K562 (cell line): Measurements from ENCODE around the gene CEMP1. TPM values are rescaled to one million over a fixed set of nuclear protein-coding genes. Genes with fewer than 3 reads are reported as not detected.

Experiments
- ATAC-seq: fragments of 200-7000 bp; cut with Tn5 transposase; 3 replicates; pipeline ENCODE4 v1.9.1; 2020; ENCODE audit warnings: moderate library complexity
- BruUV-seq: library from RNA; stranded (reverse); fragments of 400-500 nt; replicated peaks from 2 replicates; lab custom pipeline; 2021; lab: Mats Ljungman, UMichigan
- CTCF ChIA-PET: fragments of 300-600 bp; formaldehyde crosslinking; extraction: SDS; loops from one replicate; lab custom pipeline; 2021; ENCODE audit warnings: low intra/inter-chr PET ratio; lab: Yijun Ruan, JAX
- POLR2A ChIA-PET: fragments of 300-600, 350-650 bp; sonication (Branson Sonifier 250); formaldehyde crosslinking; extraction: SDS; loops from one replicate; lab custom pipeline; 2021; ENCODE audit warnings: antibody characterized with exemption, inconsistent platforms; lab: Yijun Ruan, JAX
- DNase-seq, 4 experiments: peaks; one replicate each; pipeline versions ENCODE4 v3.0.0 to v3.0.0-alpha.2; 2011 to 2018; ENCODE audit warnings: low spot score in 3 of 4, mixed read lengths in 3 of 4; ENCODE audit errors: extremely low read depth in 1 of 4
- FAIRE-seq: peaks from 2 replicates; lab custom pipeline; 2011; peaks lifted over from hg19 to GRCh38; lab: Jason Lieb, UNC
- H2AFZ ChIP-seq: 2 replicates; pipeline ENCODE4 v1.6.0; 2011; ENCODE audit warnings: low read depth, low read length, control low read depth, inconsistent platforms
- H3K27ac ChIP-seq: fragments of 200-600 bp; 3 replicates; pipeline ENCODE4 v1.8.0; 2011; ENCODE audit warnings: low read depth, mild to moderate bottlenecking, control low read depth, inconsistent platforms, low read length, moderate library complexity, mixed read lengths; ENCODE audit errors: extremely low read depth
- H3K27me3 ChIP-seq, 2 experiments: fragments of 300-600 bp in 1 of 2; 2 replicates in 1 of 2; 3 replicates in 1 of 2; pipeline versions ENCODE4 v1.6.0 to v1.8.0; 2011; ENCODE audit warnings: inconsistent platforms in 2 of 2, low read length in 2 of 2, mild to moderate bottlenecking in 1 of 2, mixed read lengths in 1 of 2, moderate library complexity in 1 of 2; ENCODE audit not compliant: control insufficient read depth in 2 of 2, insufficient read depth in 2 of 2
- H3K36me3 ChIP-seq: fragments of 300-600 bp; 3 replicates; pipeline ENCODE4 v1.8.0; 2011; ENCODE audit warnings: mild to moderate bottlenecking, low read length, inconsistent platforms; ENCODE audit not compliant: control insufficient read depth, insufficient read depth
- H3K4me1 ChIP-seq, 2 experiments: fragments of 200-600 bp in 1 of 2; replicated peaks in 1 of 2; 2 replicates in 1 of 2; 3 replicates in 1 of 2; pipeline versions ENCODE4 v1.5.1 to v1.8.0; 2011; ENCODE audit warnings: inconsistent platforms in 2 of 2, low read length in 2 of 2, mild to moderate bottlenecking in 1 of 2, mixed read lengths in 1 of 2, moderate library complexity in 1 of 2; ENCODE audit not compliant: control insufficient read depth in 2 of 2, insufficient read depth in 2 of 2
- H3K4me2 ChIP-seq: 2 replicates; pipeline ENCODE4 v1.6.1; 2011; ENCODE audit warnings: low read length, control low read depth, inconsistent platforms, mixed read lengths; ENCODE audit not compliant: insufficient read depth
- H3K4me3 ChIP-seq: fragments of 200-600 bp; sonication (generic), shearing (Covaris generic); 2 replicates; pipeline ENCODE4 v1.5.1; 2016; ENCODE audit warnings: control low read depth, inconsistent platforms
- H3K79me2 ChIP-seq: fragments of 200-600 bp; 3 replicates; pipeline ENCODE4 v1.8.0; 2011; ENCODE audit warnings: low read length, inconsistent platforms; ENCODE audit not compliant: control insufficient read depth, insufficient read depth
- H3K9ac ChIP-seq, 2 experiments: 2 replicates each; pipeline versions ENCODE4 v1.6.0 to v1.6.1; 2011; ENCODE audit warnings: low read depth in 2 of 2, low read length in 2 of 2, control low read depth in 1 of 2, inconsistent platforms in 1 of 2, mild to moderate bottlenecking in 1 of 2, mixed read lengths in 1 of 2; ENCODE audit not compliant: insufficient read depth in 1 of 2
- H3K9me1 ChIP-seq: one replicate; pipeline ENCODE4 v1.6.0; 2011; ENCODE audit warnings: inconsistent platforms, mild to moderate bottlenecking, low read length, moderate library complexity; ENCODE audit not compliant: control insufficient read depth, insufficient read depth
- H3K9me3 ChIP-seq: replicated peaks from 2 replicates; pipeline ENCODE4 v1.5.1; 2011; ENCODE audit warnings: low read depth, low read length, inconsistent platforms; ENCODE audit not compliant: control insufficient read depth, insufficient read depth
- H4K20me1 ChIP-seq: replicated peaks from 2 replicates; pipeline ENCODE4 v1.6.1; 2011; ENCODE audit warnings: low read length, inconsistent platforms, mixed read lengths; ENCODE audit not compliant: control insufficient read depth, insufficient read depth
- DACH1 ChIP-seq: fragments of 450-650 bp; IDR thresholded peaks from 2 replicates; pipeline ENCODE4 v1.6.1; 2018; ENCODE audit not compliant: partially characterized antibody
- DDX20 ChIP-seq: fragments of 450-650 bp; IDR thresholded peaks from 2 replicates; pipeline ENCODE4 v1.6.1; 2016; ENCODE audit warnings: missing genetic modification characterization, low read depth, mild to moderate bottlenecking, missing compliant biosample characterization, moderate library complexity
- ELF2 ChIP-seq: fragments of 250-450 bp; sonication (Bioruptor Pico); IDR thresholded peaks from 2 replicates; pipeline ENCODE4 v1.5.0; 2021; ENCODE audit warnings: mild to moderate bottlenecking
- IRF2 ChIP-seq: sonication (generic); formaldehyde crosslinking; IDR thresholded peaks from 2 replicates; pipeline ENCODE4 v1.8.1; 2022; ENCODE audit warnings: mild to moderate bottlenecking, missing genetic modification reagents
- KAT8 ChIP-seq: fragments of 450-650 bp; IDR thresholded peaks from 2 replicates; pipeline ENCODE4 v1.6.1; 2016; ENCODE audit warnings: low read depth, mild to moderate bottlenecking
- MAFK ChIP-seq: IDR thresholded peaks from 2 replicates; pipeline ENCODE4 v1.6.1; 2011; ENCODE audit warnings: low read length, improper control_type of control experiment
- NFE2 ChIP-seq: IDR thresholded peaks from 2 replicates; pipeline ENCODE4 v1.6.1; 2014; ENCODE audit warnings: antibody characterized with exemption, low read depth
- NR4A1 ChIP-seq, 2 experiments: fragments of 250-450 bp in 1 of 2; fragments of 450-650 bp in 1 of 2; sonication (Bioruptor Pico) in 1 of 2; IDR thresholded peaks; 2 replicates each; pipeline versions ENCODE4 v1.4.0 to v1.6.1; 2016 to 2020; ENCODE audit warnings: mild to moderate bottlenecking in 2 of 2, missing compliant biosample characterization in 1 of 2, missing genetic modification characterization in 1 of 2, moderate library complexity in 1 of 2
- RNF2 ChIP-seq: sonication (generic); IDR thresholded peaks from 2 replicates; pipeline ENCODE4 v1.6.1; 2016
- SMAD1 ChIP-seq: fragments of 150-350 bp; IDR thresholded peaks from 2 replicates; pipeline ENCODE4 v1.6.1; 2014; ENCODE audit warnings: low read length, low read depth; ENCODE audit not compliant: partially characterized antibody
- SMARCA5 ChIP-seq: fragments of 450-650 bp; IDR thresholded peaks from 2 replicates; pipeline ENCODE4 v1.6.1; 2016
- TCF3 ChIP-seq: sonication (generic); formaldehyde crosslinking; IDR thresholded peaks from 2 replicates; pipeline ENCODE4 v1.4.0; 2020; ENCODE audit warnings: mild to moderate bottlenecking, missing genetic modification reagents
- TFAM ChIP-seq: fragments of 250-450 bp; sonication (Bioruptor Pico); conservative IDR thresholded peaks from 2 replicates; pipeline ENCODE4 v1.5.0; 2021; ENCODE audit warnings: mild to moderate bottlenecking, moderate library complexity
- ZNF24 ChIP-seq: fragments of 450-650 bp; IDR thresholded peaks from 2 replicates; pipeline ENCODE4 v1.6.1; 2016
- ZNF699 ChIP-seq: fragments of 250-450 bp; sonication (Bioruptor Pico); IDR thresholded peaks from 2 replicates; pipeline ENCODE4 v1.8.0; 2021; ENCODE audit warnings: mild to moderate bottlenecking, moderate library complexity; ENCODE audit not compliant: insufficient replicate concordance
- ZNF764 ChIP-seq: fragments of 250-450 bp; sonication (Bioruptor Pico); IDR thresholded peaks from 2 replicates; pipeline ENCODE4 v1.4.0; 2020; ENCODE audit warnings: low read depth, mild to moderate bottlenecking, moderate library complexity
- WGBS: fragments of 100-300 bp; shearing (Covaris generic); methylation state at CpG from one replicate; pipeline ENCODE4 v1.1.6; 2016; ENCODE audit warnings: low coverage, mixed read lengths; ENCODE audit not compliant: insufficient coverage; ENCODE audit errors: missing lambda C conversion rate; 5-methylcytosine and 5-hydroxymethylcytosine counted together
- in situ Hi-C: fragments of 300-500 bp; cut with MboI; formaldehyde crosslinking; loops from 4 replicates; pipeline ENCODE4 v1.15.0; 2018; ENCODE audit warnings: inconsistent platforms, mixed read lengths
- intact Hi-C: fragments of 100-400 bp; cut with micrococcal nuclease; formaldehyde crosslinking; loops from 2 replicates; pipeline ENCODE4 v1.14.2; 2022
- polyA plus RNA-seq, 8 experiments: library from polyadenylated mRNA; depleted of rRNA in 4 of 8; stranded (reverse) in 5 of 8; unstranded in 3 of 8; fragments of >200 nt; fragmentation: Nextera tagmentation in 2 of 8; fragmentation: Illumina TruSeq in 1 of 8; extraction: Ambion mirVana in 2 of 8; extraction: Trizol in 1 of 8; gene quantifications; 2 replicates each; pipeline versions ENCODE4 v1.2.1 to v1.2.3, GENCODE V29; 2011 to 2014; ENCODE audit warnings: inconsistent platforms in 1 of 8, missing spikeins in 1 of 8
- total RNA-seq, 7 experiments: library from RNA; depleted of rRNA in 6 of 7; stranded (reverse); fragments of >200 nt in 6 of 7; fragmentation: Illumina TruSeq in 2 of 7; extraction: Trizol in 2 of 7; gene quantifications; 2 replicates each; pipeline versions ENCODE4 v1.2.1 to v1.2.3, GENCODE V29; 2011 to 2021; ENCODE audit warnings: low replicate concordance in 1 of 7
- TF ChIP-seq, protein P1 (sequence below): sonication (generic); formaldehyde crosslinking; IDR thresholded peaks from 2 replicates; pipeline ENCODE4 v1.8.0; 2023; ENCODE audit warnings: mild to moderate bottlenecking, missing genetic modification reagents
- TF ChIP-seq, protein P2 (sequence below): IDR thresholded peaks from 2 replicates; pipeline ENCODE4 v1.6.1; 2014; ENCODE audit warnings: antibody characterized with exemption

The CEMP1 gene
- total and polyA plus RNA-seq, 9 of the 15 experiments (the other 6 are each of a cell fraction or from before 2014, with no cell fraction given), result 0.05 to 0.45 TPM; not detected in 7

DNA sequence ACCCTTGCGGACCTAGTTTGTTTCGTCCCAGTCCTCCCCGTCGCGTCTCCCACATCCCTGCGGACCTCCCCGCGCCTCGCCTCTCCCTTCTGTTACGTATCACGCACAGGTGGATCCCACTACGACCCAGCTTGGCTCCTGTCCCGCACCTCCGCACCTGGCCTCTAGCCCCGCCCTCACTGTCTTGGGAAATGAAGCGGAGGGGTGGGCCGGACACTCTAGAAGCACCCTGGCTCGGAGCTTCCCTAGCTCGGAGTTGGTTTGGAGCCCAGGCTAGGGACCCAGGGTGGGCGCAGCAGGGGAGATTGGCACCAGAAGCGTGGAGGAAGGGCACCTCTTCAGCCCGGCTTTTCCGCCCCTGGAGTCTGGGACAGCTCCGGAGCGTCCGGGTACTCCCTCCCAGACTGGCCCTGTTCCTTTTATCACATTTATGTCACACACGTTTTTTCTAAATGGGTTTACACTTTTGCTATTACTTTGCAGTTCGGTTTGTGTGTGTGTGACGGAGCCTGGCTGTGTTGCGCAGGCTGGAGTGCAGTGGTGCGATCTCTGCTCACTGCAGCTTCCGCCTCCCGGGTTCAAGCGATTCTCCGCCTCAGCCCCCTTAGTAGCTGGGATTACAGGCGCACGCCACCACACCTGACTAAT is 1.4 kb upstream of the CEMP1 start:
- Histone ChIP-seq H3K4me3 (peak overlapping the region; percentile 51), H3K27ac (peak overlapping the region; percentile 48), H4K20me1 (no peaks in the 10 kb centered on the region), H3K4me1 (peaks cover 15 to 68% of the 10 kb centered on the region in 2 experiments; a peak in 4 of 5 replicates), H3K9me3 (no peaks in the 10 kb centered on the region), H3K36me3 (peaks cover 34% of the 10 kb centered on the region; the same call in 2 of the 3 replicates), H2AFZ (peak overlapping the region; percentile 94), H3K4me2 (peak overlapping the region; percentile 79), H3K9ac (peak overlapping the region; percentile 75 to 93), H3K9me1 (peaks cover 3% of the 10 kb centered on the region), H3K27me3 (no peaks in the 10 kb centered on the region), H3K79me2 (no peaks in the 10 kb centered on the region)
- DNase-seq, result peak; percentile 54 to 63 (median 56)
- BruUV-seq, result no TSS peak
- ChIA-PET POLR2A (interaction anchor here (0.6 to 3.8 kb wide), 5 partner anchors 11 to 56 kb away, joined by 3 to 45 read pairs (median 3); partner anchors contain the start of gene AMDHD2), CTCF (no interaction called here)
- 5% methylated on average over 32 of the region's 37 CpGs for WGBS
- ATAC-seq, result peak; percentile 39
- in situ Hi-C loops, result no loop called here
- peak; percentile 67 for FAIRE-seq
- intact Hi-C loops, result no loop called here
- TF ChIP-seq ZNF699 (CRISPR knock-in tag), result no peak
- no peak for TF ChIP-seq ELF2 (CRISPR knock-in tag)
- no peak for TF ChIP-seq NR4A1 (CRISPR knock-in tag; IDR thresholded peaks at IDR 0.05)
- TF ChIP-seq NR4A1 (tag; IDR thresholded peaks at IDR 0.05), result no peak
- no peak for TF ChIP-seq KAT8
- no peak for TF ChIP-seq IRF2 (CRISPR knock-in tag)
- no peak for TF ChIP-seq ZNF24
- TF ChIP-seq, protein P1, sequence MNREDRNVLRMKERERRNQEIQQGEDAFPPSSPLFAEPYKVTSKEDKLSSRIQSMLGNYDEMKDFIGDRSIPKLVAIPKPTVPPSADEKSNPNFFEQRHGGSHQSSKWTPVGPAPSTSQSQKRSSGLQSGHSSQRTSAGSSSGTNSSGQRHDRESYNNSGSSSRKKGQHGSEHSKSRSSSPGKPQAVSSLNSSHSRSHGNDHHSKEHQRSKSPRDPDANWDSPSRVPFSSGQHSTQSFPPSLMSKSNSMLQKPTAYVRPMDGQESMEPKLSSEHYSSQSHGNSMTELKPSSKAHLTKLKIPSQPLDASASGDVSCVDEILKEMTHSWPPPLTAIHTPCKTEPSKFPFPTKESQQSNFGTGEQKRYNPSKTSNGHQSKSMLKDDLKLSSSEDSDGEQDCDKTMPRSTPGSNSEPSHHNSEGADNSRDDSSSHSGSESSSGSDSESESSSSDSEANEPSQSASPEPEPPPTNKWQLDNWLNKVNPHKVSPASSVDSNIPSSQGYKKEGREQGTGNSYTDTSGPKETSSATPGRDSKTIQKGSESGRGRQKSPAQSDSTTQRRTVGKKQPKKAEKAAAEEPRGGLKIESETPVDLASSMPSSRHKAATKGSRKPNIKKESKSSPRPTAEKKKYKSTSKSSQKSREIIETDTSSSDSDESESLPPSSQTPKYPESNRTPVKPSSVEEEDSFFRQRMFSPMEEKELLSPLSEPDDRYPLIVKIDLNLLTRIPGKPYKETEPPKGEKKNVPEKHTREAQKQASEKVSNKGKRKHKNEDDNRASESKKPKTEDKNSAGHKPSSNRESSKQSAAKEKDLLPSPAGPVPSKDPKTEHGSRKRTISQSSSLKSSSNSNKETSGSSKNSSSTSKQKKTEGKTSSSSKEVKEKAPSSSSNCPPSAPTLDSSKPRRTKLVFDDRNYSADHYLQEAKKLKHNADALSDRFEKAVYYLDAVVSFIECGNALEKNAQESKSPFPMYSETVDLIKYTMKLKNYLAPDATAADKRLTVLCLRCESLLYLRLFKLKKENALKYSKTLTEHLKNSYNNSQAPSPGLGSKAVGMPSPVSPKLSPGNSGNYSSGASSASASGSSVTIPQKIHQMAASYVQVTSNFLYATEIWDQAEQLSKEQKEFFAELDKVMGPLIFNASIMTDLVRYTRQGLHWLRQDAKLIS (CRISPR knock-in tag), result no peak
- no peak for TF ChIP-seq SMARCA5
- no peak for TF ChIP-seq TCF3 (CRISPR knock-in tag)
- TF ChIP-seq DACH1, result no peak
- TF ChIP-seq RNF2, result no peak
- no peak for TF ChIP-seq NFE2
- TF ChIP-seq ZNF764 (CRISPR knock-in tag), result no peak
- TF ChIP-seq, protein P2, sequence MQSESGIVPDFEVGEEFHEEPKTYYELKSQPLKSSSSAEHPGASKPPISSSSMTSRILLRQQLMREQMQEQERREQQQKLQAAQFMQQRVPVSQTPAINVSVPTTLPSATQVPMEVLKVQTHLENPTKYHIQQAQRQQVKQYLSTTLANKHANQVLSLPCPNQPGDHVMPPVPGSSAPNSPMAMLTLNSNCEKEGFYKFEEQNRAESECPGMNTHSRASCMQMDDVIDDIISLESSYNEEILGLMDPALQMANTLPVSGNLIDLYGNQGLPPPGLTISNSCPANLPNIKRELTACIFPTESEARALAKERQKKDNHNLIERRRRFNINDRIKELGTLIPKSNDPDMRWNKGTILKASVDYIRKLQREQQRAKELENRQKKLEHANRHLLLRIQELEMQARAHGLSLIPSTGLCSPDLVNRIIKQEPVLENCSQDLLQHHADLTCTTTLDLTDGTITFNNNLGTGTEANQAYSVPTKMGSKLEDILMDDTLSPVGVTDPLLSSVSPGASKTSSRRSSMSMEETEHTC, result no peak
- TF ChIP-seq MAFK, result no peak
- no peak for TF ChIP-seq TFAM (CRISPR knock-in tag)
- no peak for TF ChIP-seq DDX20
- no peak for TF ChIP-seq SMAD1
